22Rv1 (cell line): ENCODE measurements around the gene KIRREL1.

ENCODE experiments used
- ZFX ChIP-seq: fragments of 450-650 bp; IDR thresholded peaks from 2 replicates; pipeline ENCODE4 v1.6.1; 2017; ENCODE audit warnings: antibody characterized with exemption, borderline replicate concordance
- TF ChIP-seq, protein P1 (sequence below): fragments of 450-650 bp; IDR thresholded peaks from 2 replicates; pipeline ENCODE4 v1.5.1; 2017; ENCODE audit warnings: mild to moderate bottlenecking

DNA sequence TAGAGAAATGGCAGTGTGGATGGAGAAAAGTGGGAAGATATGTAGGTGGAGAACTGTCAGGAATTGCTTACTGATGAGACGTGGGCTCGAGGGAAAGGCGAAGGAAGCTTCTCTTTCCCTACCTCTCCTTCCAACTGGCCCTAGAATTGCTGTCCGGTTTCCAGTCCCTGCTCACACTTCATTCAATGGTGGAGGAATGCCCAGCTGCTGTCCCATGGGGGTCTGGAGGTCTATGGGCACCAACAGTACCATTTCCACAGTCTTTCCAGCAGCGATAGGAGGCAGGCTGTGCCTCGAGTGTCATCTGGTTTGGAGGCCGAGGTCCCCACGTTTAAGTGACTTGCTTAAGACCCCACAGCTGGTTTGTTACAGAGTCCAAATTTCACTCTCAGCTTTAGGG, 155.7 kb downstream of the KIRREL1 start:
- TF ChIP-seq, protein P1, sequence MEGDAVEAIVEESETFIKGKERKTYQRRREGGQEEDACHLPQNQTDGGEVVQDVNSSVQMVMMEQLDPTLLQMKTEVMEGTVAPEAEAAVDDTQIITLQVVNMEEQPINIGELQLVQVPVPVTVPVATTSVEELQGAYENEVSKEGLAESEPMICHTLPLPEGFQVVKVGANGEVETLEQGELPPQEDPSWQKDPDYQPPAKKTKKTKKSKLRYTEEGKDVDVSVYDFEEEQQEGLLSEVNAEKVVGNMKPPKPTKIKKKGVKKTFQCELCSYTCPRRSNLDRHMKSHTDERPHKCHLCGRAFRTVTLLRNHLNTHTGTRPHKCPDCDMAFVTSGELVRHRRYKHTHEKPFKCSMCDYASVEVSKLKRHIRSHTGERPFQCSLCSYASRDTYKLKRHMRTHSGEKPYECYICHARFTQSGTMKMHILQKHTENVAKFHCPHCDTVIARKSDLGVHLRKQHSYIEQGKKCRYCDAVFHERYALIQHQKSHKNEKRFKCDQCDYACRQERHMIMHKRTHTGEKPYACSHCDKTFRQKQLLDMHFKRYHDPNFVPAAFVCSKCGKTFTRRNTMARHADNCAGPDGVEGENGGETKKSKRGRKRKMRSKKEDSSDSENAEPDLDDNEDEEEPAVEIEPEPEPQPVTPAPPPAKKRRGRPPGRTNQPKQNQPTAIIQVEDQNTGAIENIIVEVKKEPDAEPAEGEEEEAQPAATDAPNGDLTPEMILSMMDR: no peak
- TF ChIP-seq ZFX: no peak
